NB4 (cell line): ENCODE measurements around the gene PGF.

Experiments
- MYC ChIP-seq: IDR thresholded peaks from 2 replicates; pipeline ENCODE4 v1.6.1; 2011; ENCODE audit warnings: low read depth, low read length
- POLR2A ChIP-seq: IDR thresholded peaks from 2 replicates; pipeline ENCODE4 v1.6.1; 2011; ENCODE audit warnings: mild to moderate bottlenecking; ENCODE audit not compliant: insufficient read length; ENCODE audit errors: extremely low read depth

GRCh38 chr14:74974364-74975058 is 19.1 kb upstream of the PGF start:
- no peak for TF ChIP-seq POLR2A
- no peak for TF ChIP-seq MYC
